Epithelial cell of proximal tubule (primary cell): ENCODE results near the gene TNC. TPM values are rescaled to one million over a fixed set of nuclear protein-coding genes. Genes with fewer than 3 reads are reported as not detected.
A peak's percentile ranks its signal among the peaks of the same experiment; 100 is the strongest.

Experiments
- DNase-seq: peaks from one replicate; pipeline ENCODE4 v3.0.0-alpha.2; 2011; ENCODE audit warnings: low read depth
- H3K4me3 ChIP-seq: 2 replicates; pipeline ENCODE4 v1.5.1; 2011; ENCODE audit warnings: low read depth, mild to moderate bottlenecking, low read length
- CTCF ChIP-seq: conservative IDR thresholded peaks from 2 replicates; pipeline ENCODE4 v1.5.1; 2012; ENCODE audit warnings: low read depth, mild to moderate bottlenecking, low read length
- total RNA-seq: library from RNA; depleted of rRNA; stranded (reverse); fragments of >200 nt; gene quantifications from 2 replicates; pipeline ENCODE4 v1.2.3, GENCODE V29; 2015

Gene TNC
- total RNA-seq, 1 donor from 2014 or later: 68.9 TPM

- DNase-seq: no peak
- H3K4me3 ChIP-seq: no peak overlapping the region
- TF ChIP-seq CTCF: no peak
Measured at GRCh38 chr9:115106642-115107041, 11.3 kb downstream of the TNC start.

DNA sequence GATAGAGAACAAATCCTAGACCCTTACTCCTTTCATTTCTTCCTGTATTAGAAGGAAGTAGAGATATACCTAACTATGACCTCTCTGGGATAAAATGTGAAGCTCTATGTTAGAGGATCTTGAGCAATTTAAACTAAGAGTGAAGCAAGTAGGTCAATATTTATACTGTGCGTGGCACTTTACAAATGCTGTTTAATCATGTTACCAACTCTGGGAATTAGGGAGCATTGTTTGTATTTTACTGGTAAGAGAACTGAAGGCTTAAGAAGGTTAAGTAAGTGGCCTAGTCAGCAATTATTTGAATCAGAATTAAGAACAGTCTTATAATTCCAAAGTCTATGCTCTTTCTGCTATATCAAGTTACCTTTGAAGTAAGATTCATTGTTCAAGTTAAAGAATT, 12.0 kb downstream of the TNC start:
- H3K4me3 ChIP-seq: no peak overlapping the region
- TF ChIP-seq CTCF: no peak
- no peak for DNase-seq

DNA sequence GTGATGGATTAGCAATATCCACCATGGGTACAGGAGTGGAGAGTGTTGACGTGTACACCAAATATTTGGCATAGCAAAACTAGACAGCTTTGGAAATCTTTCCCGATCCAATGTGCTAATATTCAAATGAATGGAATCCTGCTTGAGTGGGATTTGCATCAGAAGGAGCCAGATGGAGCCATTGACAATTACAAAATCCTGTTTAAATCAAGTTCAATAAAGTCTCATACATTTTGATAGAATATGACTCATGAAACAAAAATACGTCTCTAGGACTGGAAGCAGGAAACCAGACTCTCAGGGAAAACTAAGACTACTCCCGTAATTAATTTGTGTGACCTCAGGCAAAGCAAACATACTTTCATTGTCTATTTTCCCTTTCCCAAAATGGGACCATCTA, 13.0 kb downstream of the TNC start:
- no peak for DNase-seq
- no peak overlapping the region for H3K4me3 ChIP-seq

GRCh38 chr9:115103746-115104477, 14.0 kb downstream of the TNC start:
- DNase-seq: no peak
- TF ChIP-seq CTCF: no peak
- H3K4me3 ChIP-seq: no peak overlapping the region

More for the DNA sequence above, 13.0 kb downstream of the TNC start:
- no peak for TF ChIP-seq CTCF

DNA sequence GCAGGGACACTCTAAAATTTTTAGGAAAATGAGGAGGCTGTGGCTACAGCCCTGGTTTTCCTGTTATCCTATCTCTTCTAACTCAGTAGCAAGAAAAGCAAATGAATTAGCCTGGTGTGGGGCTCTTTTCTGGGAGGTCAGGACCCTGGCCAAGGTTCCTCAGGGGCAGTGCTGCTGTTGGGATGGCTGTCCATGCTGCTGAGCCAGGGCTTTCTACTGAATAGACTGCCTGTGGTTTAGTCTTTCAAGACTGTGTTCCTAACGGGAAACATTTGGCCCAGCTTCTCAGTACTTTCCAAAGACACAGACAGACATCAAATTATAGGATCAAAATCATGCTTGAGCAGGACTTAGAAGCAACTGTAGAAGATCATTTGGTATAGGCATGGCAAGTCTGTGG, 18.1 kb downstream of the TNC start:
- no peak for TF ChIP-seq CTCF
- no peak overlapping the region for H3K4me3 ChIP-seq
- DNase-seq: no peak

GRCh38 chr9:115098226-115098965, 19.6 kb downstream of the TNC start:
- peak; percentile 80 for DNase-seq
- no peak for TF ChIP-seq CTCF
- H3K4me3 ChIP-seq: no peak overlapping the region
